Measurements from ENCODE around the gene SOX1.

DNA sequence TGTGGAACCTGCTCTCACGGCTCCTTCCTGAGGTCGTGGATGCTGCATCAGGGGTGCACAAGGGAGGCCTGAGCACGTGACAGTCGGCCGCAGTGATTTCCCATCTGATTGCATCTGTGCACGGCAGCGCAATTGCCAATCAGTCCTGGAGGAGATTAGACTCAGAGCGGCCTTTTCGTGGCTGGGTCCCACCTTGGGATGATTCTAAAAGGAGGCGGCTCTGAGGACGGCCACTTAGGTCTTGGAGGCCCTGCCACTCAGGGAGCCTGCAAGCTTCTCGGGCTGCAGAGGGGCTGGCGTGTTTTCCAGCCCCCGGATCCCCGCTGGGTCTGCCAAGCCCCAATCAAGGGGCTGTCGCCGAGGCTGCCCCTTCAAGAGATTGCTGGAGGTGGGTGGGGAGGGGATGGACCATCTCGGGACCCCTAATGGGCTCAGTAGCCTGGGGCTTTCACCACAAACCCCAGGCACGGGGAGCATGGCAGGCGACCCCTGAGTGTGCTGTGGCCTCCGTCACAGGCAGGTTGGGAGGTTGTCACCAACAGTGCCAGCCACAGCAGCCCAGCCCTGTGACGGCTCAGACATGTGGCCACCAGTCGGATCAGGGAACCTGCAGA is 51.6 kb downstream of the SOX1 start:
- TF ChIP-seq, protein P1, sequence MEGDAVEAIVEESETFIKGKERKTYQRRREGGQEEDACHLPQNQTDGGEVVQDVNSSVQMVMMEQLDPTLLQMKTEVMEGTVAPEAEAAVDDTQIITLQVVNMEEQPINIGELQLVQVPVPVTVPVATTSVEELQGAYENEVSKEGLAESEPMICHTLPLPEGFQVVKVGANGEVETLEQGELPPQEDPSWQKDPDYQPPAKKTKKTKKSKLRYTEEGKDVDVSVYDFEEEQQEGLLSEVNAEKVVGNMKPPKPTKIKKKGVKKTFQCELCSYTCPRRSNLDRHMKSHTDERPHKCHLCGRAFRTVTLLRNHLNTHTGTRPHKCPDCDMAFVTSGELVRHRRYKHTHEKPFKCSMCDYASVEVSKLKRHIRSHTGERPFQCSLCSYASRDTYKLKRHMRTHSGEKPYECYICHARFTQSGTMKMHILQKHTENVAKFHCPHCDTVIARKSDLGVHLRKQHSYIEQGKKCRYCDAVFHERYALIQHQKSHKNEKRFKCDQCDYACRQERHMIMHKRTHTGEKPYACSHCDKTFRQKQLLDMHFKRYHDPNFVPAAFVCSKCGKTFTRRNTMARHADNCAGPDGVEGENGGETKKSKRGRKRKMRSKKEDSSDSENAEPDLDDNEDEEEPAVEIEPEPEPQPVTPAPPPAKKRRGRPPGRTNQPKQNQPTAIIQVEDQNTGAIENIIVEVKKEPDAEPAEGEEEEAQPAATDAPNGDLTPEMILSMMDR (IDR thresholded peaks at IDR 0.05) = no peak
- TF ChIP-seq POLR2A (IDR thresholded peaks at IDR 0.05) = no peak

Measured in body of pancreas (tissue), 4 donors.